GM23338 (cell line): ENCODE measurements around the gene APOL1. TPM values are rescaled to one million over a fixed set of nuclear protein-coding genes. Genes with fewer than 3 reads are reported as not detected.

Experiments used
- ATAC-seq: fragments of 200-7000 bp; cut with Tn5 transposase; 3 replicates; pipeline ENCODE4 v1.9.1; 2020
- DNase-seq: peaks from one replicate; pipeline ENCODE4 v3.0.0-alpha.2; 2015; ENCODE audit warnings: low spot score
- H2AFZ ChIP-seq: fragments of 200-600 bp; sonication (generic); 2 replicates; pipeline ENCODE4 v1.8.0; 2016; ENCODE audit warnings: antibody characterized with exemption, mild to moderate bottlenecking, moderate library complexity
- H3F3A ChIP-seq: fragments of 200-600 bp; sonication (generic); replicated peaks from 2 replicates; pipeline ENCODE4 v1.8.0; 2017; ENCODE audit warnings: antibody characterized with exemption, mixed run types, low read depth
- H3K27ac ChIP-seq: fragments of 200-600 bp; sonication (generic); 2 replicates; pipeline ENCODE4 v1.6.1; 2016; ENCODE audit warnings: low read depth
- H3K27me3 ChIP-seq: fragments of 200-600 bp; sonication (generic); 2 replicates; pipeline ENCODE4 v1.8.0; 2016; ENCODE audit warnings: mild to moderate bottlenecking, mixed run types, moderate library complexity; ENCODE audit not compliant: insufficient read depth
- H3K36me3 ChIP-seq: fragments of 200-600 bp; sonication (generic); 2 replicates; pipeline ENCODE4 v1.8.0; 2016; ENCODE audit warnings: mild to moderate bottlenecking; ENCODE audit not compliant: insufficient read depth
- H3K4me1 ChIP-seq: fragments of 200-600 bp; sonication (generic); 2 replicates; pipeline ENCODE4 v1.8.0; 2016; ENCODE audit warnings: mild to moderate bottlenecking, moderate library complexity; ENCODE audit not compliant: insufficient read depth
- H3K4me2 ChIP-seq: fragments of 200-600 bp; sonication (generic); 2 replicates; pipeline ENCODE4 v1.7.1; 2017; ENCODE audit warnings: mixed run types
- H3K4me3 ChIP-seq: fragments of 200-600 bp; sonication (generic); 2 replicates; pipeline ENCODE4 v1.6.1; 2016; ENCODE audit warnings: mixed run types
- H3K79me2 ChIP-seq: fragments of 200-600 bp; sonication (generic); replicated peaks from 2 replicates; pipeline ENCODE4 v1.8.0; 2017; ENCODE audit warnings: mild to moderate bottlenecking; ENCODE audit not compliant: insufficient read depth
- H3K9me2 ChIP-seq: fragments of 200-600 bp; sonication (generic); 2 replicates; pipeline ENCODE4 v1.8.0; 2017; ENCODE audit not compliant: insufficient read depth
- H4K20me1 ChIP-seq: fragments of 200-600 bp; sonication (generic); replicated peaks from 2 replicates; pipeline ENCODE4 v1.8.0; 2017; ENCODE audit warnings: mild to moderate bottlenecking; ENCODE audit not compliant: insufficient read depth
- H3K27ac Mint-ChIP-seq: 2 replicates; pipeline ENCODE4 v1.8.0; 2020; ENCODE audit warnings: inconsistent platforms, mild to moderate bottlenecking, moderate library complexity, mixed read lengths
- H3K27me3 Mint-ChIP-seq: 3 replicates; pipeline ENCODE4 v1.8.0; 2022; ENCODE audit warnings: low read depth, mild to moderate bottlenecking, moderate library complexity, mixed read lengths, inconsistent platforms; ENCODE audit not compliant: insufficient read depth, poor library complexity
- H3K36me3 Mint-ChIP-seq: 3 replicates; pipeline ENCODE4 v1.8.0; 2021; ENCODE audit warnings: low read depth, mild to moderate bottlenecking, inconsistent platforms, moderate library complexity, mixed read lengths
- H3K4me1 Mint-ChIP-seq: 3 replicates; pipeline ENCODE4 v1.8.0; 2020; ENCODE audit warnings: mild to moderate bottlenecking, inconsistent platforms, mixed read lengths
- H3K4me3 Mint-ChIP-seq: 3 replicates; pipeline ENCODE4 v1.8.0; 2021; ENCODE audit warnings: moderate library complexity, mild to moderate bottlenecking, inconsistent platforms, mixed read lengths
- H3K9me3 Mint-ChIP-seq: 3 replicates; pipeline ENCODE4 v1.8.0; 2020; ENCODE audit warnings: moderate library complexity, mild to moderate bottlenecking, inconsistent platforms, mixed read lengths
- CREB1 ChIP-seq: fragments of 250-450 bp; sonication (Bioruptor Pico); IDR thresholded peaks from 2 replicates; pipeline ENCODE4 v1.5.0; 2020; ENCODE audit warnings: low read depth, mild to moderate bottlenecking, moderate library complexity
- EZH2phosphoT487 ChIP-seq: fragments of 200-600 bp; sonication (generic); IDR thresholded peaks from one replicate; pipeline ENCODE4 v1.8.1; 2018; ENCODE audit warnings: antibody characterized with exemption; ENCODE audit not compliant: unreplicated experiment
- NANOG ChIP-seq: IDR thresholded peaks from 2 replicates; pipeline ENCODE4 v1.6.1; 2016; ENCODE audit warnings: antibody characterized with exemption, borderline replicate concordance
- POLR2AphosphoS5 ChIP-seq: IDR thresholded peaks from 2 replicates; pipeline ENCODE4 v1.6.1; 2016; ENCODE audit warnings: antibody characterized with exemption, low read depth
- STAT1 ChIP-seq: IDR thresholded peaks from one replicate; pipeline ENCODE4 v1.6.1; 2016; ENCODE audit warnings: antibody characterized with exemption; ENCODE audit not compliant: unreplicated experiment
- ZNF114 ChIP-seq: fragments of 250-450 bp; sonication (Bioruptor Pico); IDR thresholded peaks from 2 replicates; pipeline ENCODE4 v1.5.0; 2020; ENCODE audit warnings: mild to moderate bottlenecking, moderate library complexity
- polyA plus RNA-seq: library from polyadenylated mRNA; unstranded; fragments of >200 nt; fragmentation: Nextera tagmentation; extraction: Ambion mirVana; gene quantifications from 2 replicates; pipeline ENCODE4 v1.2.1, GENCODE V29; 2016
- total RNA-seq: library from RNA; depleted of rRNA; stranded (reverse); fragments of >200 nt; shearing (Covaris generic); gene quantifications from 2 replicates; pipeline ENCODE4 v1.2.3, GENCODE V29; 2014
- TF ChIP-seq, protein P1 (sequence below): IDR thresholded peaks from 2 replicates; pipeline ENCODE4 v1.6.1; 2016; ENCODE audit warnings: antibody characterized with exemption
- TF ChIP-seq, protein P2 (sequence below), 2 experiments: fragments of 200-600 bp in 1 of 2; sonication (generic) in 1 of 2; conservative IDR thresholded peaks; 2 replicates each; pipeline versions ENCODE4 v1.5.1 to v1.6.1; 2016 to 2017; ENCODE audit warnings: antibody characterized with exemption in 2 of 2, low read depth in 2 of 2, mild to moderate bottlenecking in 2 of 2, moderate library complexity in 1 of 2
- TF ChIP-seq, protein P3 (sequence below): fragments of 250-450 bp; sonication (Bioruptor Pico); IDR thresholded peaks from 2 replicates; pipeline ENCODE4 v1.5.0; 2020; ENCODE audit warnings: mild to moderate bottlenecking, moderate library complexity
- TF ChIP-seq, protein P4 (sequence below): IDR thresholded peaks from one replicate; pipeline ENCODE4 v1.6.1; 2018; ENCODE audit warnings: antibody characterized with exemption; ENCODE audit not compliant: unreplicated experiment

APOL1 gene
- total and polyA plus RNA-seq, 2 experiments from 2014 or later = 0.11 TPM; not detected in 1

DNA sequence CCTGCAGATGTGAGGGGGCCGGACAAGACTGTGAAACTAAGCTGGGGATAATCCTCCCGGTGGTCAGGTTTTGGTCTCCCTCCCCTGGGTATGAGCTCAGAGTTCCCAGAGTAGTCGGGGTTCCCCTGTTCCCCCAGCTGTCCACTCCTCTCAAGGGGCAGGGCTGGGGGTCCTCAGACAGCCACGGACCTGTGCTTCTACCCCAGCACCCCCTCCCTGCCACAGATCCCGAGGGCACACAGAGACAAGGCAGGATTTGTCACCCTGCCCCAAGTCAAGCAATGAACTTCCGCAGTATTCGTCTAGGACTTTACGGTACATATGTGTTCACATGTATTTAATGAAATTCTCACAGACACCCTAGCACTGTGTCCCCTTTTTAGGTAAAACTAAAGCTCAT is 45.2 kb downstream of the APOL1 start:
- H3K4me1 Mint-ChIP-seq = no peaks in the 10 kb centered on the region; the same call in 2 of the 3 replicates
- peaks cover 98% of the 10 kb centered on the region for H3K36me3 Mint-ChIP-seq
- no peak overlapping the region for H3K27ac Mint-ChIP-seq
- Histone ChIP-seq H4K20me1 (peaks cover 15% of the 10 kb centered on the region; the same call in 1 of the 2 replicates), H3K27ac (no peak overlapping the region), H3K4me1 (no peaks in the 10 kb centered on the region), H3F3A (peaks cover 13% of the 10 kb centered on the region; the same call in 1 of the 2 replicates), H2AFZ (no peak overlapping the region), H3K4me3 (no peak overlapping the region), H3K27me3 (no peaks in the 10 kb centered on the region), H3K4me2 (no peak overlapping the region), H3K9me2 (no peaks in the 10 kb centered on the region), H3K36me3 (peaks cover 72% of the 10 kb centered on the region), H3K79me2 (peaks cover 3% of the 10 kb centered on the region; the same call in 1 of the 2 replicates)
- TF ChIP-seq, protein P1, sequence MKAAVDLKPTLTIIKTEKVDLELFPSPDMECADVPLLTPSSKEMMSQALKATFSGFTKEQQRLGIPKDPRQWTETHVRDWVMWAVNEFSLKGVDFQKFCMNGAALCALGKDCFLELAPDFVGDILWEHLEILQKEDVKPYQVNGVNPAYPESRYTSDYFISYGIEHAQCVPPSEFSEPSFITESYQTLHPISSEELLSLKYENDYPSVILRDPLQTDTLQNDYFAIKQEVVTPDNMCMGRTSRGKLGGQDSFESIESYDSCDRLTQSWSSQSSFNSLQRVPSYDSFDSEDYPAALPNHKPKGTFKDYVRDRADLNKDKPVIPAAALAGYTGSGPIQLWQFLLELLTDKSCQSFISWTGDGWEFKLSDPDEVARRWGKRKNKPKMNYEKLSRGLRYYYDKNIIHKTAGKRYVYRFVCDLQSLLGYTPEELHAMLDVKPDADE = no peak
- no peak for TF ChIP-seq EZH2phosphoT487
- TF ChIP-seq, protein P2, sequence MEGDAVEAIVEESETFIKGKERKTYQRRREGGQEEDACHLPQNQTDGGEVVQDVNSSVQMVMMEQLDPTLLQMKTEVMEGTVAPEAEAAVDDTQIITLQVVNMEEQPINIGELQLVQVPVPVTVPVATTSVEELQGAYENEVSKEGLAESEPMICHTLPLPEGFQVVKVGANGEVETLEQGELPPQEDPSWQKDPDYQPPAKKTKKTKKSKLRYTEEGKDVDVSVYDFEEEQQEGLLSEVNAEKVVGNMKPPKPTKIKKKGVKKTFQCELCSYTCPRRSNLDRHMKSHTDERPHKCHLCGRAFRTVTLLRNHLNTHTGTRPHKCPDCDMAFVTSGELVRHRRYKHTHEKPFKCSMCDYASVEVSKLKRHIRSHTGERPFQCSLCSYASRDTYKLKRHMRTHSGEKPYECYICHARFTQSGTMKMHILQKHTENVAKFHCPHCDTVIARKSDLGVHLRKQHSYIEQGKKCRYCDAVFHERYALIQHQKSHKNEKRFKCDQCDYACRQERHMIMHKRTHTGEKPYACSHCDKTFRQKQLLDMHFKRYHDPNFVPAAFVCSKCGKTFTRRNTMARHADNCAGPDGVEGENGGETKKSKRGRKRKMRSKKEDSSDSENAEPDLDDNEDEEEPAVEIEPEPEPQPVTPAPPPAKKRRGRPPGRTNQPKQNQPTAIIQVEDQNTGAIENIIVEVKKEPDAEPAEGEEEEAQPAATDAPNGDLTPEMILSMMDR (conservative IDR thresholded peaks at IDR 0.05; ENCODE audit: low read depth in 2 of 2) = no peak
- no peak for TF ChIP-seq ZNF114 (CRISPR knock-in tag)
- TF ChIP-seq, protein P3, sequence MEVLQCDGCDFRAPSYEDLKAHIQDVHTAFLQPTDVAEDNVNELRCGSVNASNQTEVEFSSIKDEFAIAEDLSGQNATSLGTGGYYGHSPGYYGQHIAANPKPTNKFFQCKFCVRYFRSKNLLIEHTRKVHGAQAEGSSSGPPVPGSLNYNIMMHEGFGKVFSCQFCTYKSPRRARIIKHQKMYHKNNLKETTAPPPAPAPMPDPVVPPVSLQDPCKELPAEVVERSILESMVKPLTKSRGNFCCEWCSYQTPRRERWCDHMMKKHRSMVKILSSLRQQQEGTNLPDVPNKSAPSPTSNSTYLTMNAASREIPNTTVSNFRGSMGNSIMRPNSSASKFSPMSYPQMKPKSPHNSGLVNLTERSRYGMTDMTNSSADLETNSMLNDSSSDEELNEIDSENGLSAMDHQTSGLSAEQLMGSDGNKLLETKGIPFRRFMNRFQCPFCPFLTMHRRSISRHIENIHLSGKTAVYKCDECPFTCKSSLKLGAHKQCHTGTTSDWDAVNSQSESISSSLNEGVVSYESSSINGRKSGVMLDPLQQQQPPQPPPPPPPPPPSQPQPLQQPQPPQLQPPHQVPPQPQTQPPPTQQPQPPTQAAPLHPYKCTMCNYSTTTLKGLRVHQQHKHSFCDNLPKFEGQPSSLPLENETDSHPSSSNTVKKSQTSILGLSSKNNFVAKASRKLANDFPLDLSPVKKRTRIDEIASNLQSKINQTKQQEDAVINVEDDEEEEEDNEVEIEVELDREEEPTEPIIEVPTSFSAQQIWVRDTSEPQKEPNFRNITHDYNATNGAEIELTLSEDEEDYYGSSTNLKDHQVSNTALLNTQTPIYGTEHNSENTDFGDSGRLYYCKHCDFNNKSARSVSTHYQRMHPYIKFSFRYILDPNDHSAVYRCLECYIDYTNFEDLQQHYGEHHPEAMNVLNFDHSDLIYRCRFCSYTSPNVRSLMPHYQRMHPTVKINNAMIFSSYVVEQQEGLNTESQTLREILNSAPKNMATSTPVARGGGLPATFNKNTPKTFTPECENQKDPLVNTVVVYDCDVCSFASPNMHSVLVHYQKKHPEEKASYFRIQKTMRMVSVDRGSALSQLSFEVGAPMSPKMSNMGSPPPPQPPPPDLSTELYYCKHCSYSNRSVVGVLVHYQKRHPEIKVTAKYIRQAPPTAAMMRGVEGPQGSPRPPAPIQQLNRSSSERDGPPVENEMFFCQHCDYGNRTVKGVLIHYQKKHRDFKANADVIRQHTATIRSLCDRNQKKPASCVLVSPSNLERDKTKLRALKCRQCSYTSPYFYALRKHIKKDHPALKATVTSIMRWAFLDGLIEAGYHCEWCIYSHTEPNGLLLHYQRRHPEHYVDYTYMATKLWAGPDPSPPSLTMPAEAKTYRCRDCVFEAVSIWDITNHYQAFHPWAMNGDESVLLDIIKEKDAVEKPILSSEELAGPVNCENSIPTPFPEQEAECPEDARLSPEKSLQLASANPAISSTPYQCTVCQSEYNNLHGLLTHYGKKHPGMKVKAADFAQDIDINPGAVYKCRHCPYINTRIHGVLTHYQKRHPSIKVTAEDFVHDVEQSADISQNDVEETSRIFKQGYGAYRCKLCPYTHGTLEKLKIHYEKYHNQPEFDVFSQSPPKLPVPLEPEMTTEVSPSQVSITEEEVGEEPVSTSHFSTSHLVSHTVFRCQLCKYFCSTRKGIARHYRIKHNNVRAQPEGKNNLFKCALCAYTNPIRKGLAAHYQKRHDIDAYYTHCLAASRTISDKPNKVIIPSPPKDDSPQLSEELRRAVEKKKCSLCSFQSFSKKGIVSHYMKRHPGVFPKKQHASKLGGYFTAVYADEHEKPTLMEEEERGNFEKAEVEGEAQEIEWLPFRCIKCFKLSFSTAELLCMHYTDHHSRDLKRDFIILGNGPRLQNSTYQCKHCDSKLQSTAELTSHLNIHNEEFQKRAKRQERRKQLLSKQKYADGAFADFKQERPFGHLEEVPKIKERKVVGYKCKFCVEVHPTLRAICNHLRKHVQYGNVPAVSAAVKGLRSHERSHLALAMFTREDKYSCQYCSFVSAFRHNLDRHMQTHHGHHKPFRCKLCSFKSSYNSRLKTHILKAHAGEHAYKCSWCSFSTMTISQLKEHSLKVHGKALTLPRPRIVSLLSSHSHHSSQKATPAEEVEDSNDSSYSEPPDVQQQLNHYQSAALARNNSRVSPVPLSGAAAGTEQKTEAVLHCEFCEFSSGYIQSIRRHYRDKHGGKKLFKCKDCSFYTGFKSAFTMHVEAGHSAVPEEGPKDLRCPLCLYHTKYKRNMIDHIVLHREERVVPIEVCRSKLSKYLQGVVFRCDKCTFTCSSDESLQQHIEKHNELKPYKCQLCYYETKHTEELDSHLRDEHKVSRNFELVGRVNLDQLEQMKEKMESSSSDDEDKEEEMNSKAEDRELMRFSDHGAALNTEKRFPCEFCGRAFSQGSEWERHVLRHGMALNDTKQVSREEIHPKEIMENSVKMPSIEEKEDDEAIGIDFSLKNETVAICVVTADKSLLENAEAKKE = no peak
- no peak for TF ChIP-seq CREB1
- TF ChIP-seq NANOG = no peak
- TF ChIP-seq STAT1 = no peak
- TF ChIP-seq POLR2AphosphoS5 = no peak
- TF ChIP-seq, protein P4, sequence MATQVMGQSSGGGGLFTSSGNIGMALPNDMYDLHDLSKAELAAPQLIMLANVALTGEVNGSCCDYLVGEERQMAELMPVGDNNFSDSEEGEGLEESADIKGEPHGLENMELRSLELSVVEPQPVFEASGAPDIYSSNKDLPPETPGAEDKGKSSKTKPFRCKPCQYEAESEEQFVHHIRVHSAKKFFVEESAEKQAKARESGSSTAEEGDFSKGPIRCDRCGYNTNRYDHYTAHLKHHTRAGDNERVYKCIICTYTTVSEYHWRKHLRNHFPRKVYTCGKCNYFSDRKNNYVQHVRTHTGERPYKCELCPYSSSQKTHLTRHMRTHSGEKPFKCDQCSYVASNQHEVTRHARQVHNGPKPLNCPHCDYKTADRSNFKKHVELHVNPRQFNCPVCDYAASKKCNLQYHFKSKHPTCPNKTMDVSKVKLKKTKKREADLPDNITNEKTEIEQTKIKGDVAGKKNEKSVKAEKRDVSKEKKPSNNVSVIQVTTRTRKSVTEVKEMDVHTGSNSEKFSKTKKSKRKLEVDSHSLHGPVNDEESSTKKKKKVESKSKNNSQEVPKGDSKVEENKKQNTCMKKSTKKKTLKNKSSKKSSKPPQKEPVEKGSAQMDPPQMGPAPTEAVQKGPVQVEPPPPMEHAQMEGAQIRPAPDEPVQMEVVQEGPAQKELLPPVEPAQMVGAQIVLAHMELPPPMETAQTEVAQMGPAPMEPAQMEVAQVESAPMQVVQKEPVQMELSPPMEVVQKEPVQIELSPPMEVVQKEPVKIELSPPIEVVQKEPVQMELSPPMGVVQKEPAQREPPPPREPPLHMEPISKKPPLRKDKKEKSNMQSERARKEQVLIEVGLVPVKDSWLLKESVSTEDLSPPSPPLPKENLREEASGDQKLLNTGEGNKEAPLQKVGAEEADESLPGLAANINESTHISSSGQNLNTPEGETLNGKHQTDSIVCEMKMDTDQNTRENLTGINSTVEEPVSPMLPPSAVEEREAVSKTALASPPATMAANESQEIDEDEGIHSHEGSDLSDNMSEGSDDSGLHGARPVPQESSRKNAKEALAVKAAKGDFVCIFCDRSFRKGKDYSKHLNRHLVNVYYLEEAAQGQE = no peak
- H3K27me3 Mint-ChIP-seq = peaks cover 8% of the 10 kb centered on the region
- no peak overlapping the region for H3K4me3 Mint-ChIP-seq
- no peaks in the 10 kb centered on the region; the same call in 2 of the 3 replicates for H3K9me3 Mint-ChIP-seq
- DNase-seq (no peak), ATAC-seq (no peak)
